ENCODE measurements around the gene SMIM36.

DNA sequence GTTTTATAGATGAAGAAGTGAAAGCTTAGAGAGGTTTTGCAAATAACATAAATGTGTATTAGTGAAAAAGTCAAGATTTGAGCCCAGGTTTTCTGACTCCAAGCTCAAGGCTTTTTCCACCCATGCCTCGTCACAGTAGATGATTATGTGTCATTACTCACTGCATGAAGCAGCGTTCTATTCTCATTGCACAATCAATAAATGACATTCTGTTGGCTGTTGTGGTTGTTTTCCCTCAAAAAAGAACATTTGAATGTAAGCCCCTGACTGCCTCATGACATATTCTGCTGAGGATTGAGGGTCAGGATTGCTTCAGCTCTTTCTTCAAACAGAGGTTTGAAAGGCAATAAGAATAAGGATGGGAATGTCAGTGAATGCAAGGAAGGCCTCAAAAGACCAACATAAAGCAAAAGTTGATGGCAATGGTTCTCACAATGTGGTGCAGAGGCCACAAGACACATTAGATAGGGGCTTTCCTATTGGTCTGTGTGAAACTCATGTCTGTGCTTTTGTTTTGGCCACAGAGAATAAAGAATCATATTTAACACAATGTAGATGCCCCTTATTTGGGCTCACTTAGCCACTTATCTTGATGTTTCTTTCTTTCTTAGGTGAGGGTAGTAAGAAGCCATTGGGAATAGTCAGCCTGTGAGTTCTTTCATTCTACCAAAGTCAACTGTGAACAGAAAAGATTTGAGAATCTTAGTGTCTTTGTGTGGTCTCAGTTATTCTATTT lies 84.2 kb downstream of the SMIM36 start:
- TF ChIP-seq POLR2AphosphoS5 (IDR thresholded peaks at IDR 0.05; ENCODE audit: low read depth, low read length): no peak
- no peak for TF ChIP-seq SIN3A (IDR thresholded peaks at IDR 0.05; ENCODE audit: borderline replicate concordance, insufficient read depth, low read length)
- no peak for TF ChIP-seq TAF1 (IDR thresholded peaks at IDR 0.05; ENCODE audit: borderline replicate concordance, insufficient read depth, low read length)
- TF ChIP-seq, protein P1, sequence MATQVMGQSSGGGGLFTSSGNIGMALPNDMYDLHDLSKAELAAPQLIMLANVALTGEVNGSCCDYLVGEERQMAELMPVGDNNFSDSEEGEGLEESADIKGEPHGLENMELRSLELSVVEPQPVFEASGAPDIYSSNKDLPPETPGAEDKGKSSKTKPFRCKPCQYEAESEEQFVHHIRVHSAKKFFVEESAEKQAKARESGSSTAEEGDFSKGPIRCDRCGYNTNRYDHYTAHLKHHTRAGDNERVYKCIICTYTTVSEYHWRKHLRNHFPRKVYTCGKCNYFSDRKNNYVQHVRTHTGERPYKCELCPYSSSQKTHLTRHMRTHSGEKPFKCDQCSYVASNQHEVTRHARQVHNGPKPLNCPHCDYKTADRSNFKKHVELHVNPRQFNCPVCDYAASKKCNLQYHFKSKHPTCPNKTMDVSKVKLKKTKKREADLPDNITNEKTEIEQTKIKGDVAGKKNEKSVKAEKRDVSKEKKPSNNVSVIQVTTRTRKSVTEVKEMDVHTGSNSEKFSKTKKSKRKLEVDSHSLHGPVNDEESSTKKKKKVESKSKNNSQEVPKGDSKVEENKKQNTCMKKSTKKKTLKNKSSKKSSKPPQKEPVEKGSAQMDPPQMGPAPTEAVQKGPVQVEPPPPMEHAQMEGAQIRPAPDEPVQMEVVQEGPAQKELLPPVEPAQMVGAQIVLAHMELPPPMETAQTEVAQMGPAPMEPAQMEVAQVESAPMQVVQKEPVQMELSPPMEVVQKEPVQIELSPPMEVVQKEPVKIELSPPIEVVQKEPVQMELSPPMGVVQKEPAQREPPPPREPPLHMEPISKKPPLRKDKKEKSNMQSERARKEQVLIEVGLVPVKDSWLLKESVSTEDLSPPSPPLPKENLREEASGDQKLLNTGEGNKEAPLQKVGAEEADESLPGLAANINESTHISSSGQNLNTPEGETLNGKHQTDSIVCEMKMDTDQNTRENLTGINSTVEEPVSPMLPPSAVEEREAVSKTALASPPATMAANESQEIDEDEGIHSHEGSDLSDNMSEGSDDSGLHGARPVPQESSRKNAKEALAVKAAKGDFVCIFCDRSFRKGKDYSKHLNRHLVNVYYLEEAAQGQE (IDR thresholded peaks at IDR 0.05; ENCODE audit: insufficient read depth in 1 of 2, low read depth in 2 of 2, low read length in 2 of 2): no peak
- no peak for TF ChIP-seq FOXP2 (optimal IDR thresholded peaks at IDR 0.05; ENCODE audit: borderline replicate concordance, extremely low read depth, extremely low read length, insufficient read depth)
